Naive thymus-derived CD8-positive, alpha-beta T cell (primary cell): Measurements from ENCODE around the gene EYA3. TPM values are rescaled to one million over a fixed set of nuclear protein-coding genes. Genes with fewer than 3 reads are reported as not detected.

Experiments used
- ATAC-seq, 2 donors: fragments of 150-1000 bp; cut with Tn5 transposase in 1 of 2; sonication (Bioruptor Pico), chemical (Tn5 transposase) in 1 of 2; 1 replicate in 1 of 2; 2 replicates in 1 of 2; pipeline ENCODE4 v1.10.0; 2021; ENCODE audit warnings: mild to moderate bottlenecking in 2 of 2, moderate library complexity in 2 of 2
- POLR2A ChIA-PET: fragments of 350-600 bp; sonication (Branson Sonifier 250); formaldehyde crosslinking; loops from one replicate; lab custom pipeline; 2021; ENCODE audit warnings: antibody characterized with exemption; lab: Charles Lee
- DNase-seq, 10 donors: peaks; one replicate each; pipeline versions ENCODE4 v3.0.0 to v3.0.0-alpha.2; 2020 to 2022
- H3K27ac Mint-ChIP-seq, 10 donors: one replicate each; pipeline ENCODE4 v1.8.0; 2020 to 2022; ENCODE audit warnings: mild to moderate bottlenecking in 10 of 10, mixed read lengths in 10 of 10, moderate library complexity in 4 of 10, inconsistent platforms in 1 of 10
- H3K27me3 Mint-ChIP-seq, 5 donors: one replicate each; pipeline ENCODE4 v1.8.0; 2021 to 2022; ENCODE audit warnings: mixed read lengths in 5 of 5
- H3K36me3 Mint-ChIP-seq, 3 donors: one replicate each; pipeline ENCODE4 v1.8.0; 2020 to 2022; ENCODE audit warnings: mixed read lengths in 3 of 3, mild to moderate bottlenecking in 2 of 3, inconsistent platforms in 1 of 3
- H3K4me1 Mint-ChIP-seq, 4 donors: one replicate each; pipeline ENCODE4 v1.8.0; 2021 to 2022; ENCODE audit warnings: mixed read lengths in 4 of 4
- H3K4me3 Mint-ChIP-seq, 10 donors: one replicate each; pipeline ENCODE4 v1.8.0; 2020 to 2022; ENCODE audit warnings: mild to moderate bottlenecking in 10 of 10, mixed read lengths in 10 of 10, moderate library complexity in 6 of 10, inconsistent platforms in 1 of 10
- H3K9me3 Mint-ChIP-seq, 9 donors: one replicate each; pipeline ENCODE4 v1.8.0; 2020 to 2022; ENCODE audit warnings: mixed read lengths in 9 of 9, mild to moderate bottlenecking in 3 of 9, inconsistent platforms in 1 of 9, moderate library complexity in 1 of 9
- polyA plus RNA-seq, 3 donors: library from polyadenylated mRNA; unstranded; fragments of 300-500 nt; fragmentation: Illumina TruSeq; gene quantifications; one replicate each; pipeline ENCODE4 v1.2.3, GENCODE V29; 2021
- total RNA-seq, 8 experiments: library from RNA in 2 of 8; stranded (reverse) in 2 of 8; gene quantifications; one replicate each; pipeline ENCODE4 v1.2.3 and lab custom pipeline; 2021 to 2026

Gene EYA3, protein sequence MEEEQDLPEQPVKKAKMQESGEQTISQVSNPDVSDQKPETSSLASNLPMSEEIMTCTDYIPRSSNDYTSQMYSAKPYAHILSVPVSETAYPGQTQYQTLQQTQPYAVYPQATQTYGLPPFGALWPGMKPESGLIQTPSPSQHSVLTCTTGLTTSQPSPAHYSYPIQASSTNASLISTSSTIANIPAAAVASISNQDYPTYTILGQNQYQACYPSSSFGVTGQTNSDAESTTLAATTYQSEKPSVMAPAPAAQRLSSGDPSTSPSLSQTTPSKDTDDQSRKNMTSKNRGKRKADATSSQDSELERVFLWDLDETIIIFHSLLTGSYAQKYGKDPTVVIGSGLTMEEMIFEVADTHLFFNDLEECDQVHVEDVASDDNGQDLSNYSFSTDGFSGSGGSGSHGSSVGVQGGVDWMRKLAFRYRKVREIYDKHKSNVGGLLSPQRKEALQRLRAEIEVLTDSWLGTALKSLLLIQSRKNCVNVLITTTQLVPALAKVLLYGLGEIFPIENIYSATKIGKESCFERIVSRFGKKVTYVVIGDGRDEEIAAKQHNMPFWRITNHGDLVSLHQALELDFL
- total RNA-seq (10 to 100 TPM; 18.5 to 22.8 TPM), polyA plus RNA-seq (1 to 10 TPM; 1.8 to 6.2 (median 5.0) TPM), total RNA-seq (lab: John Stamatoyannopoulos, UW) (29.3 to 64.3 (median 34.8) reads per million in 6 experiments)

DNA sequence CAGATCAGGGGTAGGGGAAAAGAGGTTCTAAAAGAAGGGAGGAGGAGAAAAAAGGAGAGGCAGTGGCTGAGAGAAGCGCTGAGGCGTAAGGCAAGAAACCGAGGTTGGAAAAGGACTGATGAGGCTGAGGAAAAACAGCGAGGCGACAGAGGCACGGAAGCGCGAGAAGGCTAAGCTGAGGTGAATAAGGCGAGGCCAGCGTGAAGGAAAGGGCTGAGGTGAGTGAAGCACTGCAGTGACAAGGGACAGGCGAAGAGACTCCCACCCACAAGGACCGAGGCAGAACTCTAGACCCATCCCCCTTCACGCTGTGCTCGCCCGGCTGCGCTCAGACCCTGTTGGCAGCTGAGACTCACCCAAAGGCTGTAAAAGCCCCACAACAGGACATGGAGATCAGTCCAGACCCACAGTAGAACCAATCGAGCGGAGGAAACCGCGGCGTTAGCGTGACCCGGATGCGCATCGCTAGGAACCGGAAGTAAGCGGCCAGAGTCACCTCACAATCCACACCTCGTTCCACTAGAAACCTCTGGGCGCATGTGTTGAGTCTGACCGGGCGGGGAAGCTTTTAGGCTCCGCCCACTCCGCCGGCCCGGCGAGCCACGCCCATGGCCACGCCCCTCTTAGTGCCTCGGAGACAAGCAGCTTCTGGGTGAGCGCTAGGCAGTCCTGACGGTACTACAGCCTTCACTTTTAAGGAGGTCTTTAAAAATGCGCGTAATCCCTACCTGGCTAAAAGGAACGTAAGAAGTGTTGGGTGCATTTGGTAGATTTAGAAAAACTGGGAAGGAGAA, at the start of gene EYA3:
Gene EYA3 (minus strand): TSS at position 443 of the 794 bp plus-strand sequence. CDS start 30,584 bp downstream, outside the sequence.
- peaks cover 18 to 49% (median 43%) of the 10 kb centered on the region in 4 donors for H3K4me1 Mint-ChIP-seq
- H3K4me3 Mint-ChIP-seq: peak within 1 kb of the TSS; percentile 94 to 99 (median 98)
- DNase-seq (peak; percentile 96 to 100 (median 99)), ATAC-seq (peak; percentile 92)
- POLR2A ChIA-PET: interaction anchor here (0.5 to 2.0 kb wide), 17 partner anchors 12 to 1093 kb away, joined by 3 to 9 read pairs (median 5); partner anchors contain the start of genes ATP5IF1, MED18, SRSF4 and STX12
- H3K27ac Mint-ChIP-seq: peak within 1 kb of the TSS; percentile 86 to 98 (median 96)
- peaks cover 0 to 4% (median 0%) of the 10 kb centered on the region in 5 donors for H3K27me3 Mint-ChIP-seq
- H3K9me3 Mint-ChIP-seq: no peaks in the 10 kb centered on the region
- H3K36me3 Mint-ChIP-seq: no peaks in the 10 kb centered on the region

DNA sequence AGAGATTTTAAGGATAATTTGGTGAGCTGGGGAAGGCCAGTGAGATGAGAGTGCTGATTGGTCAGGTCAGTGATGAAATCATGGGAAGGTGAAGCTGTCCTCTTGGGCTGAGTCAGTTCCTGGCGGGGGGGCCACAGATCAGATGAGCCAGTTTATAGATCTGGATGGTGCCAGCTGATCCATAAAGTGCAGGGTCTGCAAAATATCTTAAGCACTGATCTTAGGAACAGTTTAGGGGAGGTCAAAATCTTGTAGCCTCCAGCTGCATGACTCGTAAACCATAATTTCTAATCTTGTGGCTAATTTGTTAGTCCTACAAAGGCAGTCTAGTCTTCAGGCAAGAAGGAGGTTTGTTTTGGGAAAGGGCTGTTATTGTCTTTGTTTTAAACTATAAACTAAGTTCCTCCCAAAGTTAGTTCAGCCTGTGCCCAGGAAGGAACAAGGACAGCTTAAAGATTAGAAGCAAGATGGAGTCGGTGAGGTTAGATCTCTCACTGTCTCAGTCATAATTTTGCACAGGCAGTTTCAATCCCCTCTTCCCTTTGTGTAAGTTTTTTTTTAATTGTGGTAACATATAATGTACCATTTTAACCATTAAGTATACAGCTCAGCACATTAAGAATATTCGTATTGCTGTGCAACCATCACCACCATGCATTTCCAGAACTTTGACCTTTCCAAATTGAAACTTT, 48.7 kb upstream of the EYA3 start:
- Mint-ChIP-seq H3K36me3 (peaks cover 0 to 4% (median 0%) of the 10 kb centered on the region in 3 donors), H3K4me1 (peaks cover 0 to 42% (median under 1%) of the 10 kb centered on the region in 4 donors), H3K9me3 (peaks cover 0 to 10% (median 1%) of the 10 kb centered on the region in 9 donors), H3K27ac (no peak overlapping the region), H3K4me3 (no peak overlapping the region), H3K27me3 (peaks cover 0 to 38% (median 3%) of the 10 kb centered on the region in 5 donors)
- no peak for ATAC-seq
- DNase-seq: no peak
- POLR2A ChIA-PET: interaction anchor here (0.7 kb wide), 1 partner anchor 170 kb away, joined by 4 read pairs; no protein-coding TSS in a partner anchor

DNA sequence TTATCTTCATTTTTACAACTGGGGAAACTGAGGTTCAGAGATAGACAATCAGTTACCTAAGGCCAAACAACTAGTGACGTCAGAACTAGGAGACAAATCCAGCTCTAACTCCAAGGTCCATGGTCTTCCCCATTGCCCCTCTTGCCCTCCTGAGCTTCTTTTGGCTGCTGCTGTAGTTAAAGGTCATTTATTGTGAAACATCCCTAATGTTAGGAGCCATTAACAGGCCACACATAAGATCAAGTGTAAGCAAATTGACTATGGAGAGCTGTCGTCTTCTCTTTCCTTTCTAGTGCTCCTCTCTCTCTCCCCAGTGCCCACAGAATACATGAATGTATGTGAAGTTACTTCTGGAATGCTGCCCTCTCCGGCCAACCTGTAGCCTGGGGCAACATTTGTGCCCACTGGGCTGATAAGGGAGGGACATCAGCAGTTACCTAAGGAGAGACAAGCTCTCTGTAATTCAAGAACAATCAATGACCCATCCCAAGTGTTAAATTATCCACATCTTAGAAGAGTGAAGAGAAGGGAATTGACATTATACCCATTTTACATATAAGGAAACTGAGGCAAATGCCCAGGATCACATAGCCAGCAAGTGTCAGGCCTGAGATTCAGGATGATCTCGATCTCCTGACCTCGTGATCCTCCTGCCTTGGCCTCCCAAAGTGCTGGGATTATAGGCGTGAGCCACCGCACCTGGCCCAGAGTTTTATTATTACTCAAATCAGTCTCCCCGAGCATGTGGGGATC, 47.9 kb upstream of the EYA3 start:
- peaks cover 0 to 38% (median 3%) of the 10 kb centered on the region in 5 donors for H3K27me3 Mint-ChIP-seq
- H3K9me3 Mint-ChIP-seq: peaks cover 0 to 10% (median 1%) of the 10 kb centered on the region in 9 donors
- H3K4me1 Mint-ChIP-seq: peaks cover 0 to 43% (median under 1%) of the 10 kb centered on the region in 4 donors
- POLR2A ChIA-PET: no interaction called here
- ATAC-seq (no peak), DNase-seq (no peak)
- peaks cover 0 to 4% (median 0%) of the 10 kb centered on the region in 3 donors for H3K36me3 Mint-ChIP-seq
- H3K4me3 Mint-ChIP-seq: no peak overlapping the region
- no peak overlapping the region for H3K27ac Mint-ChIP-seq

DNA sequence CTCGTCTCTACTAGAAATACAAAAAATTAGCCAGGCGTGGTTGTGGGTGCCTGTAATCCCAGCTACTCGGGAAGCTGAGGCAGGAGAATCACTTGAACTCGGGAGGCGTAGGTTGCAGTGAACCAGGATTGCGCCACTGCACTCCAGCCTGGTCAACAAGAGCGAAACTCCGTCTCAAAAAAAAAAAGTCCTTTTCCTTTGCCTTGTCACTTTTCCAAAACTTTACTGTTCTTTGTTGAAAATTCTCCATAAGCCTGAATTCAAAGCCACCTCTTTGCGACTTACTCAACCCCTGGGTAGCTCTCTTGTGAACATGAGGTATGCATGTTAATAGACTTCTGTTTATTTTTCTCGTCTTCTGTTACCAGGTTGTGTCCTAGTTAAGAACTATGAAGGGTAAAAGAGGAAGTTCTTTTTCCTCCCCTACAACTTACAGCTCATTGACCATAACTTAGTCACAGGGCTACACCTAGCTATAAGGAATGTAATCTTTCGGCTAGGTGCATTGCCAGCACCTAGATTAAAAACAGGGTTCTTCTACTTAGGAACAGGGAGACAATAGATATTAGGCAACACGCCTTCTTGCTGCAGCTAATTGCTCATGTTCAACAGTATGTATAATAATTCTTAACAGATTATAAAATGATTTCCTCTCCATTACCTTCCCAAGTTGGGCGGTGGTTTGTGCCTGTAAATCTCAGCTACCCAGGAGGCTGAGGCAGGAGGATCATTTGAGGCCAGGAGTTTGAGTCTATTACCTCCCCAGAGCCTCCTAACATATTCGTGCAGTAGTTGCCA, 47.2 kb upstream of the EYA3 start:
- Mint-ChIP-seq H3K9me3 (peaks cover 0 to 10% (median 1%) of the 10 kb centered on the region in 9 donors), H3K27ac (no peak overlapping the region), H3K4me1 (peaks cover 0 to 43% (median under 1%) of the 10 kb centered on the region in 4 donors), H3K4me3 (no peak overlapping the region), H3K27me3 (peaks cover 0 to 38% (median 3%) of the 10 kb centered on the region in 5 donors), H3K36me3 (peaks cover 0 to 4% (median 0%) of the 10 kb centered on the region in 3 donors)
- DNase-seq (no peak), ATAC-seq (no peak)
- POLR2A ChIA-PET: interaction anchor here (0.6 kb wide), 1 partner anchor 73 kb away, joined by 3 read pairs; no protein-coding TSS in a partner anchor

DNA sequence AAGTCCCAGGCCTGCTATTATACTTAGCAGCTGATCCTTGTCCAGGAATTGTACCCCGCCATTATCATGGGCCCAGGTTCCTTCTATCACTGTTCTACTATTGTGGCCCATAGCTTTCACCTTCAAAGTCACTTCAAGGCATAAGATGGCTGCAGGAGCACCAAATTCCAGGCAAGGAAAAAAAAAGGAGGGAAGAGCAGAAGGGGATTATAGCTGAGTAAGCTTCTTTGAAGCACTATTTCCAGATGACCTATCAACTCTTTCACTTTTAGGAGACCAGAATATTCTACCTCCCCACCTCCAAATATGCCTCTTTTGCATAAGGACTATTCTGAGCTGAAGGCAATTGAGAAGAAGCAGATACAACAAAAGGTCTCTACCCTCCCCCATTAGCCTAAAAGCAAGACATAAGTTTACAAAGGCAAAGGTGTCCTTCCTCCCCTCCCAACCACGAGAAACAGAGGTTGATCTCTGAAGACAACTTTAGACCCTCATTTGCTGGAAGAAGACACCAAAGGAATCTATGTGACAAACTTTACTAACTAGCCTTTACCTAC, 46.3 kb upstream of the EYA3 start:
- Mint-ChIP-seq H3K4me3 (no peak overlapping the region), H3K4me1 (peaks cover 0 to 39% (median under 1%) of the 10 kb centered on the region in 4 donors), H3K27ac (no peak overlapping the region), H3K9me3 (peaks cover 0 to 10% (median 1%) of the 10 kb centered on the region in 9 donors), H3K36me3 (peaks cover 0 to 4% (median 0%) of the 10 kb centered on the region in 3 donors), H3K27me3 (peaks cover 0 to 35% (median 3%) of the 10 kb centered on the region in 5 donors)
- ATAC-seq: no peak
- DNase-seq: no peak
- POLR2A ChIA-PET: no interaction called here

DNA sequence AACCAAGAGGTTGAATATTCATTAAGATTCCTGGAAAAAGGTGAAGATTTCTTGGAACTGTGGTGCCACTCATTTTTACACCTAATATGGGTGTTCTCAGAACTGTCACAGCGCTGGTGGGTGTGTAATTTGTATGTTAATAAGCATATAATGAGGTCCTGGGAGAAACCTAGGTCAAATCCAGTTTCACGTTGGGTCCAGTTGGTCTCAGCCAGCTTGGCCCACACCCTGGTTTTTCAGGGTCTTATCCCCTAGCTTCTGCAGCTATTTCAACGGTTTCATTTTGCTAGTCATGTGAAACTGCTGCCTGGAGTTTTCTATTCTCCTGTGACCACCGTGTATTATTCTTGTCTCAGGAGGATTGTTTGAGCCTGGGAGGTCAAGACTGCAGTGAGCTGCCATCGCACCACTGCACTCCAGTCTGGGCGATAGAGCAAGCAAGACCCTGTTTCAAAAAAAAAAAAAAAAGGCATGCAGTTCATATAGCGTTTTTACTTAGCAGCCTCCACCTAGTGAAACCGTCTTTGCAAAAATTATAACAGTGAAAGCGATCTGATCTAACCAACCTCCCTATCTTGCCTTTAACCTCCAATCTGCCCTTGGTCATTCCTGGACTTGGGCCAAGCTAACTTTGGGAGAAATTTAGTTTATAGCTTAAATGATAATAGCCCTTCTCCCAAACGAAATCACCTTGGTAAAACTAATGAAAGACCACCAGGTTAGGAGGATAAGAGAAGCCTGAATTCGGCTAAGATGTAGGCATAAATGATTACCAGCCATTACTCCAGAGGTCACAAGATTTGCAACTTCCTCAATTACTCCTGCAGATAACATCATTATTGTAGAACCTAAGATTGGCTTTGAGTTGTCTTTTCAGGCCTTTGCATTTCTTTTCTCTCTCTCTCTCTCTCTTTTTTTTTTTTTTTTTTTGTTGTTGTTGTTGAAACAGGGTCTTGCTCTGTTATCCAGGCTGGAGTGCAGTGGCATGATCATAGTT, 44.1 kb upstream of the EYA3 start:
- peaks cover 0 to 40% (median under 1%) of the 10 kb centered on the region in 4 donors for H3K4me1 Mint-ChIP-seq
- ATAC-seq (no peak), DNase-seq (no peak)
- H3K9me3 Mint-ChIP-seq: peaks cover 0 to 10% (median 1%) of the 10 kb centered on the region in 9 donors
- POLR2A ChIA-PET: no interaction called here
- H3K4me3 Mint-ChIP-seq: no peak overlapping the region
- peaks cover 0 to 4% (median 0%) of the 10 kb centered on the region in 3 donors for H3K36me3 Mint-ChIP-seq
- peaks cover 0 to 33% (median 8%) of the 10 kb centered on the region in 5 donors for H3K27me3 Mint-ChIP-seq
- peak overlapping the region in 1 of 10 donors; percentile 32 for H3K27ac Mint-ChIP-seq

DNA sequence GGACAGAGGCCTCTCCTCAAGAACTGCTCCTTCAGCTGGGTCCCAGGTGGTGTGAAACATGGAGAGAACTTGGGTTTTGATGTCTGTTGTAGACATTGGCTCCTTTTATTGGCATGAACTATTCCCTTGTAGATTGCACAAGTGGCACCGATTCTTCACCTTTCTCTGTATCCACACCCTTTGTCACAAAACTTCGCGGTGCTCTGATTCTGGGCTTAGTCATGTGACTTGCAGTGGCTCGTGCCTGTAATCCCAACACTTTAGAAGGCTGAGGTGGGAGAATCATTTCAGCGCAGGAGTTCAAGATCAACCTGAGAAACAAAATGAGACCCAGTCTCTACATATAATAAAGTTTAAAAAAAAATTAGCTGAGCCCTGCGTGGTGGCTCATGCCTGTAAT, 42.5 kb upstream of the EYA3 start:
- Mint-ChIP-seq H3K27me3 (peaks cover 0 to 35% (median 10%) of the 10 kb centered on the region in 5 donors), H3K36me3 (peaks cover 0 to 4% (median 0%) of the 10 kb centered on the region in 3 donors), H3K4me1 (peaks cover 0 to 45% (median under 1%) of the 10 kb centered on the region in 4 donors), H3K4me3 (no peak overlapping the region), H3K9me3 (peaks cover 0 to 10% (median 1%) of the 10 kb centered on the region in 9 donors), H3K27ac (peak overlapping the region in 1 of 10 donors; percentile 15)
- DNase-seq (no peak), ATAC-seq (no peak)
- POLR2A ChIA-PET: no interaction called here

DNA sequence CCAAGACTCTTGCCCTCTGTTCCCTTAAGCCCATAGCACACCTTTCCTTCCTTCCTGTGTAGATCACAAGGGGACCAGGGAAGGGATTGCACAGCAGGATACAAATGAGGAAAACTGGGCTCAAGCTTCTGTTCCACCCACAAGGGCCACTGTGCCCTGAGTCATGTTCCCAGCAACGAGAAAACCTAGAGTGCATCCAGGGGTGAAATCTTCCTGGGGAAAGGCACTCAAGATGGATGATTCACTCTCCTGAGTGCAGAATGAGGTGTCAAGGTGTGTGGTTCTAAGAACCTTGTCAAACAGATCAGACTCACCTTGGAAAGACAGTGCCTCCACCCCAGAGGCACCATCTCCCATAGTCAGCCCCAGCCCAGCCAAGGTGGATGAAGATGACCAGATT, 40.7 kb upstream of the EYA3 start:
- no peak overlapping the region for H3K4me3 Mint-ChIP-seq
- POLR2A ChIA-PET: no interaction called here
- no peak overlapping the region for H3K27ac Mint-ChIP-seq
- ATAC-seq: no peak
- H3K27me3 Mint-ChIP-seq: peaks cover 2 to 28% (median 14%) of the 10 kb centered on the region in 5 donors
- H3K9me3 Mint-ChIP-seq: peaks cover 0 to 8% (median 1%) of the 10 kb centered on the region in 9 donors
- DNase-seq: no peak
- peaks cover 0 to 36% (median under 1%) of the 10 kb centered on the region in 4 donors for H3K4me1 Mint-ChIP-seq
- H3K36me3 Mint-ChIP-seq: peaks cover 0 to 1% (median 0%) of the 10 kb centered on the region in 3 donors

DNA sequence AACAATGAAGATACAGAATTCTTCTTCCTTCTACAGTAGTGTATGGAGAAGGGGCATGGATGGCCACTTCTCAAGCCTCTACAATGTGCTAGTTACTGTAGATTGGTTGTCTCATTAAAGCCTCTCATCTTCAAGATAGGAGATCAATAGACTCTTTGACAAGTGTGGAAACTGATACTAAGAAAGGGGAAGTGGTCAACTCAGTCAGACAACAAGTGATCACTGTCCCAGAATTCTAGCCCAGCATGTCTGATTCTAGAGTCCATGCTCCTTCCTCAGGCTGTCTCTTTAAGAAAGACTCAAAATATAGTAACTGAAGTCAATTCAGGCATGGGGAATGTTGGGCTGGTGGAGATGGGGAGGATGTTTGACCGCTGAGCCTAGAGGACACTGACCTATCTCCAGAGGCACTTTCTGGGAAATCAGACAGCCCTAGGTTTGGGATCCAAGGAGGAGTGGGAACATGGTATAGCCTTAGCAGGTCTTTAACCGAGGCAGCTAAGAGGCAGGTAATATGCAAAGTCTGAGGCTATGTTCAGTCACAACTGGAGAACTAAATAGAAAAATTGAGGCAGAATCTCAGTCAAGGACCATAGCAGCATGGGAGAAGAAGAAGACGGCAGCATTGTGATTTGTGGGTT, 39.3 kb upstream of the EYA3 start:
- DNase-seq (no peak), ATAC-seq (no peak)
- H3K4me1 Mint-ChIP-seq: peaks cover 0 to 35% (median under 1%) of the 10 kb centered on the region in 4 donors
- no peak overlapping the region for H3K27ac Mint-ChIP-seq
- H3K27me3 Mint-ChIP-seq: peaks cover 2 to 30% (median 14%) of the 10 kb centered on the region in 5 donors
- H3K9me3 Mint-ChIP-seq: peaks cover 0 to 2% (median 0%) of the 10 kb centered on the region in 9 donors
- POLR2A ChIA-PET: no interaction called here
- no peak overlapping the region for H3K4me3 Mint-ChIP-seq
- H3K36me3 Mint-ChIP-seq: no peaks in the 10 kb centered on the region
